Neuron (in vitro differentiated cells): Measurements from ENCODE around the gene MDGA2.
"Not testable (repeated sequence)": the region's sequence is repeated elsewhere in the genome, so short reads cannot be mapped to it uniquely, and the experiment has no call there.

Source experiments
- H2AFZ ChIP-seq: one replicate; pipeline ENCODE4 v1.6.1; 2013; ENCODE audit warnings: low read depth, mild to moderate bottlenecking, inconsistent platforms, low read length, moderate library complexity
- H3K27me3 ChIP-seq: one replicate; pipeline ENCODE4 v1.6.1; 2013; ENCODE audit warnings: low read length; ENCODE audit not compliant: insufficient read depth
- H3K36me3 ChIP-seq: one replicate; pipeline ENCODE4 v1.6.1; 2013; ENCODE audit warnings: low read length; ENCODE audit not compliant: insufficient read depth
- H3K4me1 ChIP-seq: one replicate; pipeline ENCODE4 v1.6.1; 2013; ENCODE audit warnings: low read length; ENCODE audit not compliant: insufficient read depth
- H3K4me3 ChIP-seq: 2 replicates; pipeline ENCODE4 v1.5.1; 2013; ENCODE audit warnings: mild to moderate bottlenecking, low read length, moderate library complexity
- H3K9me3 ChIP-seq: one replicate; pipeline ENCODE4 v1.6.1; 2013; ENCODE audit warnings: low read length

Gene MDGA2

GRCh38 chr14:47179906-47180305, 495.5 kb downstream of the MDGA2 start:
- no peaks in the 10 kb centered on the region for H3K27me3 ChIP-seq
- H2AFZ ChIP-seq, result no peak overlapping the region
- no peaks in the 10 kb centered on the region for H3K4me1 ChIP-seq
- H3K4me3 ChIP-seq, result no peak overlapping the region
- no peaks in the 10 kb centered on the region for H3K36me3 ChIP-seq
- no peaks in the 10 kb centered on the region for H3K9me3 ChIP-seq

DNA sequence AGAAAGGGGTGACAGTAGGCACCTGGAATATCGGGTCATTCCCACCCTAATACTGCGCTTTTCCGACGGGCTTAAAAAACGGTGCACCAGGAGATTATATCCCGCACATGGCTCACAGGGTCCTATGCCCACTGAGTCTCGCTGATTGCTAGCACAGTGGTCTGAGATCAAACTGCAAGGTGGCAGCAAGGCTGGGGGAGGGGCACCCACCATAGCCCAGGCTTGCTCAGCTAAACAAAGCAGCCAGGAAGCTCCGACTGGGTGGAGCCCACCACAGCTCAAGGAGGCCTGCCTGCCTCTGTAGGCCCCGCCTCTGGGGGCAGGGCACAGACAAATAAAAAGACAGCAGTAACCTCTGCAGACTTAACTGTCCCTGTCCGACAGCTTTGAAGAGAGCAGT, 503.5 kb downstream of the MDGA2 start:
- not testable (repeated sequence) for H3K4me1 ChIP-seq, H3K27me3 ChIP-seq, H2AFZ ChIP-seq, H3K4me3 ChIP-seq, H3K36me3 ChIP-seq, H3K9me3 ChIP-seq

DNA sequence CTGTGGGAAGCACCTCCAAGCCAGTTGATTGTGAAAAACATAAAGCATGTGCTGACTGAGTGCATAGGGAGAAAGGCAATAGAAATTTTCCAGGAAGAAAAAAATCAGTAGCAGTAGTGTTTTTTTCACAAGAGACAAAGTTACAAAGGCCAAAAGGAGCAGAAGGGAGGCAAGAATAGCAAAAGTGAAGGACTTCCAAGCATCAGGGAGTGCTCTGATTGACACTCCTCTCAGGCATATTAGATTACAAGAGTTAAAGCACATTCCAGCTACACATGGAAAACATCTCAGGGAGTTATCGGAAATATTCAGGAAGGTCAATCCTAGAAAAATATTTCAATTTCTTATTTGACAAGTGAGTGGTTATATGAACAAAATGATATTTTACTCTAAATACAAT, 508.0 kb downstream of the MDGA2 start:
- H3K9me3 ChIP-seq, result peaks cover 5% of the 10 kb centered on the region
- no peaks in the 10 kb centered on the region for H3K4me1 ChIP-seq
- no peak overlapping the region for H3K4me3 ChIP-seq
- H2AFZ ChIP-seq, result no peak overlapping the region
- H3K27me3 ChIP-seq, result no peaks in the 10 kb centered on the region
- H3K36me3 ChIP-seq, result no peaks in the 10 kb centered on the region

- no peaks in the 10 kb centered on the region for H3K36me3 ChIP-seq
- H3K27me3 ChIP-seq, result no peaks in the 10 kb centered on the region
- H3K4me3 ChIP-seq, result no peak overlapping the region
- no peaks in the 10 kb centered on the region for H3K4me1 ChIP-seq
- no peaks in the 10 kb centered on the region for H3K9me3 ChIP-seq
- no peak overlapping the region for H2AFZ ChIP-seq
Observed at GRCh38 chr14:47155395-47155794, 520.0 kb downstream of the MDGA2 start.

GRCh38 chr14:47154276-47154797, 521.1 kb downstream of the MDGA2 start:
- H2AFZ ChIP-seq, result no peak overlapping the region
- no peaks in the 10 kb centered on the region for H3K4me1 ChIP-seq
- H3K4me3 ChIP-seq, result no peak overlapping the region
- no peaks in the 10 kb centered on the region for H3K9me3 ChIP-seq
- H3K36me3 ChIP-seq, result no peaks in the 10 kb centered on the region
- H3K27me3 ChIP-seq, result no peaks in the 10 kb centered on the region

DNA sequence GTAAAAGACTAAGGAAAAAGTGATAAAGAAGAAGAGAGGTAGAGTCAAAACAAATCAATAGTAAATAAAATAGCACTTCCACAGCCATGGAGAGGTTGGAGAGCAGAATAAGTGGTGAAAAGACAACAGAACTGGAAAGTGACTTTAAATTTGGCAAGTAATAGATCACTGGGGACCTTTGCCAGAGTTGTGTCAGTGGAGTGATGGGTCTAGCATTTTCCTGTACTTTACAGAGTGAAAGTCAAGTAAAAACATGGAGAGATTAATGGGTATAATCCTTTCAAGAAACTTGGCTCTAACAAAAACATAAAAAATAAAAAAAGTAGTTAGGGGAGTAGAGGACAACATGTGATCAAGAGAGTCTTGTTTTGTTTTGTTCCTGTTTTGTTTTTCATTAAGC, 521.7 kb downstream of the MDGA2 start:
- Histone ChIP-seq H3K4me3 (no peak overlapping the region), H2AFZ (no peak overlapping the region), H3K27me3 (no peaks in the 10 kb centered on the region), H3K9me3 (no peaks in the 10 kb centered on the region), H3K4me1 (no peaks in the 10 kb centered on the region), H3K36me3 (no peaks in the 10 kb centered on the region)

DNA sequence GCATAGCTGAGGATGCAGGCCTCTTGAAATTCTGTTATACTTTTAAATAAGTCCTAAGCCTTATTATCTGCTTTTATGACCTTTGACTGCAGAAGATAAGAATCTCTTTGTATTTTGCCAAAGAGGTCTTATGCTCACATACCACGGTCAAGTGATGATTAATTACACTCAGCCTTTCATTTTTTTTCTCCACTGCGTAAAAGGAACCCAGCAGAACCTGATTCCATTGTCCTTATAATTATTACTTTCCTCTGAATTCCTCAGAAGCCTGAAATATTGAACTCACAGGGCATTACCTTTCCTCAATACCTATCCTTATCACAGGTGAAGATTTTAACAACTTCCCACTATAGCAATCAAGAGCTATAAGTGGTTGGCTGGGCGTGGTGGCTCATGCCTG, 525.1 kb downstream of the MDGA2 start:
- no peaks in the 10 kb centered on the region for H3K9me3 ChIP-seq
- no peak overlapping the region for H3K4me3 ChIP-seq
- H3K4me1 ChIP-seq, result no peaks in the 10 kb centered on the region
- no peaks in the 10 kb centered on the region for H3K36me3 ChIP-seq
- no peaks in the 10 kb centered on the region for H3K27me3 ChIP-seq
- H2AFZ ChIP-seq, result no peak overlapping the region

GRCh38 chr14:47149326-47149725, 526.1 kb downstream of the MDGA2 start:
- H3K4me3 ChIP-seq, result no peak overlapping the region
- H3K36me3 ChIP-seq, result no peaks in the 10 kb centered on the region
- no peaks in the 10 kb centered on the region for H3K9me3 ChIP-seq
- no peak overlapping the region for H2AFZ ChIP-seq
- no peaks in the 10 kb centered on the region for H3K27me3 ChIP-seq
- H3K4me1 ChIP-seq, result no peaks in the 10 kb centered on the region

- Histone ChIP-seq H2AFZ (no peak overlapping the region), H3K27me3 (no peaks in the 10 kb centered on the region), H3K4me1 (no peaks in the 10 kb centered on the region), H3K9me3 (no peaks in the 10 kb centered on the region), H3K36me3 (no peaks in the 10 kb centered on the region), H3K4me3 (no peak overlapping the region)
Observed at GRCh38 chr14:47148686-47149085, 526.7 kb downstream of the MDGA2 start.

- no peak overlapping the region for H3K4me3 ChIP-seq
- no peak overlapping the region for H2AFZ ChIP-seq
- no peaks in the 10 kb centered on the region for H3K36me3 ChIP-seq
Observed at GRCh38 chr14:47120645-47121044, 554.8 kb downstream of the MDGA2 start.

GRCh38 chr14:47103771-47104170, 571.6 kb downstream of the MDGA2 start:
- H3K36me3 ChIP-seq, result no peaks in the 10 kb centered on the region
- no peaks in the 10 kb centered on the region for H3K9me3 ChIP-seq
- H2AFZ ChIP-seq, result no peak overlapping the region
- H3K4me1 ChIP-seq, result no peaks in the 10 kb centered on the region
- no peaks in the 10 kb centered on the region for H3K27me3 ChIP-seq
- no peak overlapping the region for H3K4me3 ChIP-seq

More at GRCh38 chr14:47120645-47121044, 554.8 kb downstream of the MDGA2 start:
- no peaks in the 10 kb centered on the region for H3K9me3 ChIP-seq
- H3K27me3 ChIP-seq, result no peaks in the 10 kb centered on the region
- no peaks in the 10 kb centered on the region for H3K4me1 ChIP-seq

GRCh38 chr14:47102472-47102871, 572.9 kb downstream of the MDGA2 start:
- Histone ChIP-seq H3K9me3 (no peaks in the 10 kb centered on the region), H2AFZ (no peak overlapping the region), H3K27me3 (no peaks in the 10 kb centered on the region), H3K36me3 (no peaks in the 10 kb centered on the region), H3K4me3 (no peak overlapping the region), H3K4me1 (peaks cover 2% of the 10 kb centered on the region)

DNA sequence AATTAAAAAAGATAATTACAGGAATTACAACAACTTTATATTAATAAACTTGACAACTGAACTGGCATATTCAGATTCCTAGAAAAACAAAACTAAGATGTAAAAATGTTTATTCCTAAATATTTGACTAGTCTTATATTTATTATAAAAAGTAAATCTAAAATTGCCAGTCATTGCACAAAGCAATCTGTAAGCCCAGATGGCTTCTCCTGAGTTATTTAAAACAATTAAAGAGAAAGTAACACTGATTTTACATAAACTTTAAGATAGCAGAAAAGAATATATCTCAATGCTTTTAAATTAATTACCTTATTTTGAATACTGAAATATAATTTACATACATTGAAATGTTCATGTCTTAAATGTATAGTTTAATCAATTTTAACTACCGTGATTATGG, 589.7 kb downstream of the MDGA2 start:
- H2AFZ ChIP-seq, result no peak overlapping the region
- no peak overlapping the region for H3K4me3 ChIP-seq
- H3K4me1 ChIP-seq, result no peaks in the 10 kb centered on the region
- no peaks in the 10 kb centered on the region for H3K36me3 ChIP-seq
- H3K27me3 ChIP-seq, result no peaks in the 10 kb centered on the region
- no peaks in the 10 kb centered on the region for H3K9me3 ChIP-seq

GRCh38 chr14:47065326-47065725, 610.1 kb downstream of the MDGA2 start:
- Histone ChIP-seq H3K36me3 (no peaks in the 10 kb centered on the region), H3K4me1 (no peaks in the 10 kb centered on the region), H3K9me3 (no peaks in the 10 kb centered on the region), H3K4me3 (no peak overlapping the region), H2AFZ (no peak overlapping the region), H3K27me3 (no peaks in the 10 kb centered on the region)
